IPS-20b (cell line): Measurements from ENCODE around the gene PHKG1.
"Not testable (repeated sequence)": the region's sequence is repeated elsewhere in the genome, so short reads cannot be mapped to it uniquely, and the experiment has no call there.

Source experiments
- H3K27ac ChIP-seq: one replicate; pipeline ENCODE4 v1.5.1; 2013; ENCODE audit warnings: low read length
- H3K27me3 ChIP-seq: 2 replicates; pipeline ENCODE4 v1.6.1; 2013; ENCODE audit warnings: mild to moderate bottlenecking, low read length, inconsistent platforms; ENCODE audit not compliant: insufficient read depth
- H3K36me3 ChIP-seq: 2 replicates; pipeline ENCODE4 v1.6.1; 2013; ENCODE audit warnings: low read depth, mild to moderate bottlenecking, inconsistent platforms, low read length, moderate library complexity; ENCODE audit not compliant: insufficient read depth
- H3K4me1 ChIP-seq: 2 replicates; pipeline ENCODE4 v1.6.1; 2013; ENCODE audit warnings: mild to moderate bottlenecking, control low read depth, inconsistent platforms, low read length, moderate library complexity; ENCODE audit not compliant: insufficient read depth
- H3K4me3 ChIP-seq: 2 replicates; pipeline ENCODE4 v1.5.1; 2013; ENCODE audit warnings: mild to moderate bottlenecking, low read length, inconsistent platforms
- H3K9ac ChIP-seq: 2 replicates; pipeline ENCODE4 v1.6.1; 2013; ENCODE audit warnings: low read depth, mild to moderate bottlenecking, inconsistent platforms, low read length, moderate library complexity
- H3K9me3 ChIP-seq: 2 replicates; pipeline ENCODE4 v1.6.1; 2013; ENCODE audit warnings: mild to moderate bottlenecking, low read depth, low read length, inconsistent platforms; ENCODE audit not compliant: insufficient read depth

PHKG1 gene

GRCh38 chr7:56080726-56081435 lies 11.9 kb downstream of the PHKG1 start:
- H3K4me3 ChIP-seq, H3K9me3 ChIP-seq, H3K9ac ChIP-seq, H3K27me3 ChIP-seq, H3K4me1 ChIP-seq, H3K27ac ChIP-seq: not testable (repeated sequence)
- peaks cover 31% of the 10 kb centered on the region for H3K36me3 ChIP-seq

- peaks cover 34% of the 10 kb centered on the region for H3K36me3 ChIP-seq
- no peaks in the 10 kb centered on the region for H3K4me1 ChIP-seq
- H3K27ac ChIP-seq, result no peak overlapping the region
- no peak overlapping the region for H3K9ac ChIP-seq
- no peaks in the 10 kb centered on the region for H3K9me3 ChIP-seq
- H3K27me3 ChIP-seq, result no peaks in the 10 kb centered on the region
- H3K4me3 ChIP-seq, result no peak overlapping the region
Measured at GRCh38 chr7:56079450-56080185, 13.1 kb downstream of the PHKG1 start.

GRCh38 chr7:56078196-56078595 lies 14.6 kb downstream of the PHKG1 start:
- H3K36me3 ChIP-seq, result peaks cover 37% of the 10 kb centered on the region
- no peak overlapping the region for H3K9ac ChIP-seq
- H3K4me3 ChIP-seq, result no peak overlapping the region
- H3K27me3 ChIP-seq, result no peaks in the 10 kb centered on the region
- no peaks in the 10 kb centered on the region for H3K9me3 ChIP-seq
- no peaks in the 10 kb centered on the region for H3K4me1 ChIP-seq
- H3K27ac ChIP-seq, result no peak overlapping the region

GRCh38 chr7:56077681-56078080 lies 15.1 kb downstream of the PHKG1 start:
- Histone ChIP-seq H3K4me1 (no peaks in the 10 kb centered on the region), H3K9ac (no peak overlapping the region), H3K36me3 (peaks cover 42% of the 10 kb centered on the region), H3K27ac (no peak overlapping the region), H3K27me3 (no peaks in the 10 kb centered on the region), H3K9me3 (no peaks in the 10 kb centered on the region), H3K4me3 (no peak overlapping the region)

- no peak overlapping the region for H3K4me3 ChIP-seq
Measured at GRCh38 chr7:56074371-56074791, 18.4 kb downstream of the PHKG1 start.

GRCh38 chr7:56066376-56066775 lies 26.4 kb downstream of the PHKG1 start:
- H3K4me3 ChIP-seq, H3K4me1 ChIP-seq, H3K27me3 ChIP-seq, H3K27ac ChIP-seq, H3K9me3 ChIP-seq, H3K9ac ChIP-seq: not testable (repeated sequence)
- peaks cover 58% of the 10 kb centered on the region for H3K36me3 ChIP-seq

More at GRCh38 chr7:56074371-56074791, 18.4 kb downstream of the PHKG1 start:
- no peaks in the 10 kb centered on the region for H3K27me3 ChIP-seq
- no peaks in the 10 kb centered on the region for H3K9me3 ChIP-seq
- H3K9ac ChIP-seq, result no peak overlapping the region
- peaks cover 55% of the 10 kb centered on the region for H3K36me3 ChIP-seq
- no peak overlapping the region for H3K27ac ChIP-seq
- no peaks in the 10 kb centered on the region for H3K4me1 ChIP-seq

GRCh38 chr7:56063882-56064625 lies 28.7 kb downstream of the PHKG1 start, which contains the start of gene SUMF2:
TSS of gene SUMF2 (plus strand) at chr7:56064286. CDS start at chr7:56064312, 26 bp downstream.
- Histone ChIP-seq H3K4me1 (no peaks in the 10 kb centered on the region), H3K36me3 (peaks cover 60% of the 10 kb centered on the region), H3K27ac (no peak within 1 kb of the TSS), H3K9me3 (no peaks in the 10 kb centered on the region), H3K9ac (peak within 1 kb of the TSS; percentile 95), H3K4me3 (peak within 1 kb of the TSS; percentile 85), H3K27me3 (no peaks in the 10 kb centered on the region)

- peak overlapping the region; percentile 29; the same call in 1 of the 2 replicates for H3K9ac ChIP-seq
- peaks cover 60% of the 10 kb centered on the region for H3K36me3 ChIP-seq
- no peaks in the 10 kb centered on the region for H3K27me3 ChIP-seq
- no peaks in the 10 kb centered on the region for H3K9me3 ChIP-seq
- H3K4me1 ChIP-seq, result no peaks in the 10 kb centered on the region
- H3K4me3 ChIP-seq, result peak overlapping the region; percentile 85; the same call in 1 of the 2 replicates
- H3K27ac ChIP-seq, result no peak overlapping the region
Measured at GRCh38 chr7:56063500-56063881, 29.3 kb downstream of the PHKG1 start.

GRCh38 chr7:56062382-56062781 lies 30.4 kb downstream of the PHKG1 start:
- no peaks in the 10 kb centered on the region for H3K4me1 ChIP-seq

GRCh38 chr7:56053993-56054392 lies 38.8 kb downstream of the PHKG1 start:
- Histone ChIP-seq H3K4me1 (peaks cover 8% of the 10 kb centered on the region; the same call in 1 of the 2 replicates), H3K27ac (no peak overlapping the region), H3K9ac (peak overlapping the region; percentile 96; the same call in 1 of the 2 replicates), H3K36me3 (peaks cover 68% of the 10 kb centered on the region), H3K9me3 (no peaks in the 10 kb centered on the region), H3K27me3 (no peaks in the 10 kb centered on the region), H3K4me3 (peak overlapping the region; percentile 92; the same call in 1 of the 2 replicates)

More at GRCh38 chr7:56062382-56062781, 30.4 kb downstream of the PHKG1 start:
- Histone ChIP-seq H3K4me3 (no peak overlapping the region), H3K27me3 (no peaks in the 10 kb centered on the region), H3K9ac (no peak overlapping the region), H3K27ac (no peak overlapping the region), H3K36me3 (peaks cover 66% of the 10 kb centered on the region), H3K9me3 (no peaks in the 10 kb centered on the region)

GRCh38 chr7:56053379-56053778 lies 39.4 kb downstream of the PHKG1 start:
- H3K4me3 ChIP-seq, result peak overlapping the region; percentile 92
- H3K36me3 ChIP-seq, result peaks cover 62% of the 10 kb centered on the region
- H3K27me3 ChIP-seq, result no peaks in the 10 kb centered on the region
- H3K9me3 ChIP-seq, result no peaks in the 10 kb centered on the region
- no peak overlapping the region for H3K27ac ChIP-seq
- peaks cover 8% of the 10 kb centered on the region; the same call in 1 of the 2 replicates for H3K4me1 ChIP-seq
- peak overlapping the region; percentile 96; the same call in 1 of the 2 replicates for H3K9ac ChIP-seq
